Muscle layer of colon (tissue), 2 donors: ENCODE data around the gene CMBL.
"Not testable (repeated sequence)": the region's sequence is repeated elsewhere in the genome, so short reads cannot be mapped to it uniquely, and the experiment has no call there.

ENCODE experiments used
- H3K27ac ChIP-seq: one replicate; pipeline ENCODE4 v1.7.0; 2013; ENCODE audit warnings: low read depth, mild to moderate bottlenecking, low read length, moderate library complexity
- H3K27me3 ChIP-seq, 2 donors: one replicate each; pipeline ENCODE4 v1.7.0; 2013; ENCODE audit warnings: low read length in 2 of 2, mild to moderate bottlenecking in 2 of 2; ENCODE audit not compliant: insufficient read depth in 2 of 2, control insufficient read depth in 1 of 2
- H3K36me3 ChIP-seq: one replicate; pipeline ENCODE4 v1.7.0; 2013; ENCODE audit warnings: mild to moderate bottlenecking, low read length; ENCODE audit not compliant: insufficient read depth
- H3K4me1 ChIP-seq: one replicate; pipeline ENCODE4 v1.7.0; 2013; ENCODE audit warnings: mild to moderate bottlenecking, low read length; ENCODE audit not compliant: insufficient read depth
- H3K4me3 ChIP-seq, 2 donors: one replicate each; pipeline ENCODE4 v1.7.0; 2013; ENCODE audit warnings: low read length in 2 of 2, low read depth in 1 of 2, mild to moderate bottlenecking in 1 of 2, moderate library complexity in 1 of 2
- H3K9ac ChIP-seq: one replicate; pipeline ENCODE4 v1.7.0; 2013; ENCODE audit warnings: low read length
- H3K9me3 ChIP-seq: one replicate; pipeline ENCODE4 v1.7.0; 2013; ENCODE audit warnings: mild to moderate bottlenecking, low read length
- donor health status: abdominal sarcoma.
- donor health status: Adenocarcinoma of cecum.

CMBL gene

DNA sequence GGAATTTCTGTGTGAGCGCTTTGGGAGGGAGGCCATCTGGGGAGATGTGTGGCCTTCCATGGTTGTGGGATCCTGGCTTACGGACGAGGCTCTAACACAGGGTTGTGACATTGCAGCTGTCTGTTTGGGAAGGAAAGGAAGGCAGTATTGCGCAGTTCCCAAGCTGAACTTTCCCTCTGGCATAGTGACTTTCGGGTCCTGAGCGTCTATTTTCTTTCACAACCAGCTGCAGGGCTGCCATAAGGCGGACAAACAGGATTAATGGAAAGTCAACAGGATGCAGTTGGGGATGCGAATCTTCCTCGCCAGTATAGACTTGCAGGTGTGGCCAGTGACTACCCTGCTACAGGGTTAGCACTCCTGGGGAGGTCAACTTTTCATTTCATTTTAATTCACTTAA is 31.7 kb downstream of the CMBL start:
- Histone ChIP-seq H3K4me3 (no peak overlapping the region), H3K9ac (no peak overlapping the region), H3K4me1 (no peaks in the 10 kb centered on the region), H3K36me3 (peaks cover 8% of the 10 kb centered on the region), H3K27me3 (no peaks in the 10 kb centered on the region), H3K27ac (no peak overlapping the region), H3K9me3 (no peaks in the 10 kb centered on the region)

GRCh38 chr5:10275460-10275859 is 32.2 kb downstream of the CMBL start:
- Histone ChIP-seq H3K4me3 (no peak overlapping the region), H3K27ac (no peak overlapping the region), H3K27me3 (no peaks in the 10 kb centered on the region), H3K9me3 (no peaks in the 10 kb centered on the region), H3K4me1 (no peaks in the 10 kb centered on the region), H3K9ac (no peak overlapping the region), H3K36me3 (peaks cover 8% of the 10 kb centered on the region)

- not testable (repeated sequence) for H3K27ac ChIP-seq, H3K36me3 ChIP-seq, H3K9ac ChIP-seq, H3K4me3 ChIP-seq, H3K27me3 ChIP-seq, H3K4me1 ChIP-seq, H3K9me3 ChIP-seq
These were observed 34.9 kb downstream of the CMBL start for GRCh38 chr5:10272875-10273209.

DNA sequence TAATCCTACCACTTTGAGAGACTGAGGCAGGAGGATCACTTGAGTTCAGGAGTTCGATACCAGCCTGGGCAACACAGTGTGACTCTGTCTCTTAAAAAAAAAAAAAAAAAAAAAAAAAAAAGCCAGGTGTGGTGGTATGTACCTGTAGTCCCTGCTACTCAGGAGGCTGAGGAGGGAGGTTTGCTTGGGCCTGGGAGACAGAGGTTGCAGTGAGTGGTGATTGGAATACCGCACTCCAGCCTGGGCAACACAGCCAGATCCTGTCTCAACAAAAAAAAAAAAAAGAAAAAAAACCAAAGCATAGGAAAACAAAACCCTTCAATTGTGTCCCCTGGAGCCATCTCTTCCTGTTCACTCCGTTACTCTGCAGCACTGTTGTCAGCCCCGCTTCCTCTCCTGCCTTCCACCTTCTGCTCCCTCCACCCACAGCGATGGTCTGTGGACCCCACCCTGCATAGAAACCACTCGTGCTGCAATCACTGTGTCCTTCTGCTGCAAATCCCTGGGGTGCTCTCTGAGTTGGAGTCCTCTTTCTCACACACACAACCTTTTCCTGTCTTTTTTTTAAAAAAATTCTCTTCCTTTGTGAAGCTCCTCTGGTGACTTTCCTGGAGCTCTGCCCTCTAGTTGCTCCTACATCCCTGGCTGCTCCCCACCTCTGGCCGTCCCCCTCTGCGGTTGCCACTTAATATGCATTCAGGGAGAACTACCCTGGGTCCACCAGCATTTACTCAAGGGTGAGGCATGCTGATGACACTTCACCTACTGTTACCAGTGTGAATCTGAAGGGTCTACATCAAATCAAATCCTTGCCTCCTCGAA is 35.4 kb downstream of the CMBL start:
- Histone ChIP-seq H3K4me3 (no peak overlapping the region), H3K9ac (no peak overlapping the region), H3K27me3 (no peaks in the 10 kb centered on the region), H3K27ac (no peak overlapping the region), H3K36me3 (no peaks in the 10 kb centered on the region), H3K4me1 (no peaks in the 10 kb centered on the region), H3K9me3 (no peaks in the 10 kb centered on the region)

GRCh38 chr5:10268100-10268499 is 39.6 kb downstream of the CMBL start:
- peaks cover 8% of the 10 kb centered on the region for H3K36me3 ChIP-seq
- no peaks in the 10 kb centered on the region for H3K4me1 ChIP-seq
- H3K9me3 ChIP-seq = no peaks in the 10 kb centered on the region
- no peak overlapping the region for H3K9ac ChIP-seq
- no peak overlapping the region for H3K27ac ChIP-seq
- no peaks in the 10 kb centered on the region for H3K27me3 ChIP-seq
- no peak overlapping the region for H3K4me3 ChIP-seq

DNA sequence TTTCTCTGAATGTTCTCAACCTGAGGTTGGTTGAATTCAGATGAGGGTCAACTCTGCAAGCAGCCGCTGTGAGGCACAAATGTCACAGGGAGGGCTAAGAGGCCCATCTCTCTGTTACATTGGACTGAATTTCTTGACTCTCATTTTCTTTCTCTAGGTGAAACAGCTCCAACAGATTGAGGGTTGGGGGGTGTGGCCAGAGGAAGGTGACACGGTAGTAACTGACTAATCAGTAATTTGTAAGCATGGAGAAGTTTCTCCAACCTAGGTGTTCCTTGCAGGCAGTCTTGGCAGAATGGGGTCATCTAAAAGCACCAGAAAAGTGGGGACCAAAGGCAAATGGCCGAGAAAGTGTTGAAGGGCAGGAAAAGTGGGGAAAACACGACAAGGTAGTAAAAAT is 40.9 kb downstream of the CMBL start:
- Histone ChIP-seq H3K4me3 (no peak overlapping the region), H3K27ac (no peak overlapping the region), H3K36me3 (peaks cover 19% of the 10 kb centered on the region), H3K9me3 (no peaks in the 10 kb centered on the region), H3K4me1 (no peaks in the 10 kb centered on the region), H3K27me3 (no peaks in the 10 kb centered on the region), H3K9ac (no peak overlapping the region)

- no peak overlapping the region for H3K27ac ChIP-seq
These were observed 41.6 kb downstream of the CMBL start for GRCh38 chr5:10266137-10266536.

DNA sequence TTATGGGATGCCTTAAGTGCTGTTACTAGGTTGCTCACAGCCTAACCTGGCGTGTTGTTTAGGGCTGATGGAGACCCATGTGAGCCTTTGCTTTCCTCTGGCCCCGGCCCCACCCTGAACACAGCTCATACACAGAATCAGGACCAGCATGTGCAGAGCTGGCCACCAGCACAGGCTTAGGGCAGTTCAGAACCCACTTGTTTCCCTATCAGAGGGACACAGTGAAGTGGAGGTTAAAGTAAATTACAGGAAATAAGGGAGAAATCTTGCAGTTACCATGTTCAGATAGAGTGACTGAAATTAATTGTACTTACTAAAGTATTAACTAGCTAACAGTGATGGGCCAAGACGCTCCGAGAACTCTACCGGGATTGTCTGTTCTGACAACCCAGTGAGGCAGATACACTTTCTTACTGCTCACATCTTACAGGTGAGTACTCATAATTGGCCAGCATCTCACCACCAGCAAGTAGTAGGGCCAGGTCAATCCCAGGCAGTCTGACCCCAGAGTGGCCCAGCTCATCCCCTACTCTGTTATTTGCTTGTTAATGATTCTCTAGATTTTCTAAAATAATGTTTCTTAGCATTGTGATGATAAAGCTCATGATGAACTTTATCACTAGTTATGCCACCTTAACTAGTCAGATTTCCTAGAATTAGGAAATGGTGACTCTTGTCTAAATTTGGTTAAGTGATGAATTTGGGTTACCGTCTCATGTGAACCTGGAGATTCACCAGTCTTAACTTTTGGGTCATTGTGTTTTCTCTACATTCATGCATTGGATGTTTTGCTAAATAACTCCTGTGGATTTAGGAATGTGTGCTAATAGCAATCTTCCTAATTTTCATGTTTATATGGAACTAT is 42.2 kb downstream of the CMBL start:
- H3K9ac ChIP-seq = no peak overlapping the region
- H3K27ac ChIP-seq = no peak overlapping the region
- no peak overlapping the region for H3K4me3 ChIP-seq
- no peaks in the 10 kb centered on the region for H3K27me3 ChIP-seq
- H3K4me1 ChIP-seq = no peaks in the 10 kb centered on the region
- peaks cover 29% of the 10 kb centered on the region for H3K36me3 ChIP-seq
- H3K9me3 ChIP-seq = no peaks in the 10 kb centered on the region

More at GRCh38 chr5:10266137-10266536, 41.6 kb downstream of the CMBL start:
- Histone ChIP-seq H3K36me3 (peaks cover 23% of the 10 kb centered on the region), H3K4me3 (no peak overlapping the region), H3K27me3 (no peaks in the 10 kb centered on the region), H3K9me3 (no peaks in the 10 kb centered on the region), H3K9ac (no peak overlapping the region), H3K4me1 (no peaks in the 10 kb centered on the region)

- Histone ChIP-seq H3K4me1 (no peaks in the 10 kb centered on the region), H3K4me3 (no peak overlapping the region), H3K27ac (no peak overlapping the region), H3K9ac (no peak overlapping the region), H3K27me3 (no peaks in the 10 kb centered on the region), H3K36me3 (peaks cover 38% of the 10 kb centered on the region), H3K9me3 (no peaks in the 10 kb centered on the region)
These were observed 43.1 kb downstream of the CMBL start for GRCh38 chr5:10264604-10265003.

DNA sequence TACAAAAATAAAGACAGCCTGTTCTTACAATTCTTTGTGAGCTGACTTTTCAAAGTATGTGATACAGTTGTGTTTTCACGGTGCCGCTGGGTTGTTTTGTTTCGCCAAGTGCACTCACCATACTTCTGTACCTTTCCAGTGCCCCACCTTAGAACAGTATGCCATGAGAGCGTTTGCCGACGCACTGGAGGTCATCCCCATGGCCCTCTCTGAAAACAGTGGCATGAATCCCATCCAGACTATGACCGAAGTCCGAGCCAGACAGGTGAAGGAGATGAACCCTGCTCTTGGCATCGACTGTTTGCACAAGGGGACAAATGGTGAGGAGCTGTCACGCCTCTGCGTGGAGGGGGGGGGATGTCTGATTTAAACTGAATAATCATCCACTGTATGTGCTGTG is 44.7 kb downstream of the CMBL start:
- Histone ChIP-seq H3K9me3 (no peaks in the 10 kb centered on the region), H3K27ac (no peak overlapping the region), H3K4me3 (no peak overlapping the region), H3K27me3 (no peaks in the 10 kb centered on the region), H3K9ac (no peak overlapping the region), H3K36me3 (peaks cover 54% of the 10 kb centered on the region), H3K4me1 (no peaks in the 10 kb centered on the region)

DNA sequence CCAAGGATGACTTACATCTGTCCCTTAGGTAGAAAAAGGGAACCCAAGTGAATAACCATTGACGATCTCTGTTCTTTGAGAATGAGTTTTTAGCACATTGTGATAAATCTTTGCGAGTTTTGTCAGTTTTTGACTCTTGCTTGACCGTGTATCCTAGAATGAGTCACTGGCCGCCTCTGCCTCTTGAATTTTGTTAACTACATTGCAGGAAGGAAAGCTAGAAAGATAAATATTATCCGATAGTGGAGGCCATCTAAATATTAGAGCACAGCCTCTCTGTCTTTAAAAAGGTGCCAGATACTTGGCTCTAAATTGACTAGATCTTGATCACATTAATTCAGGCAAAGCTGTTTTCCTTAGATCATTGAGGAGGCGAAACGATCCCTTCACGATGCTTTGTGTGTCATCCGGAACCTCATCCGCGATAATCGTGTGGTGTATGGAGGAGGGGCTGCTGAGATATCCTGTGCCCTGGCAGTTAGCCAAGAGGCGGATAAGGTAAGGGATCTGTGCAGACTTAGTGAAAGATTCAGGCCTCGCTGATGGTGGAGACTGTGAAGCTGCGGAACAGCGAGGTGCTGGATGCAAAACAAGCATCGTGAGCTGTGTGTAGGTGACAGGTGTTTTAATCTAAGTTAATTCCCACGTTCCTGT is 45.5 kb downstream of the CMBL start:
- no peaks in the 10 kb centered on the region for H3K9me3 ChIP-seq
- H3K4me3 ChIP-seq = no peak overlapping the region
- H3K27ac ChIP-seq = no peak overlapping the region
- H3K36me3 ChIP-seq = peaks cover 62% of the 10 kb centered on the region
- H3K4me1 ChIP-seq = no peaks in the 10 kb centered on the region
- H3K9ac ChIP-seq = no peak overlapping the region
- no peaks in the 10 kb centered on the region for H3K27me3 ChIP-seq
